Prostate gland (tissue), 2 donors: Measurements from ENCODE around the gene NKTR.

Experiments used
- CTCF ChIP-seq, 4 experiments: fragments of 200-600 bp in 2 of 4; fragments of 450-650 bp in 2 of 4; sonication (generic) in 2 of 4; IDR thresholded peaks; 1 replicate in 3 of 4; 2 replicates in 1 of 4; pipeline ENCODE4 v1.5.1; 2016 to 2019; ENCODE audit warnings: antibody characterized with exemption in 4 of 4, mild to moderate bottlenecking in 2 of 4, moderate library complexity in 2 of 4
- POLR2A ChIP-seq: fragments of 450-650 bp; IDR thresholded peaks from one replicate; pipeline ENCODE4 v1.6.1; 2016; ENCODE audit warnings: antibody characterized with exemption, mild to moderate bottlenecking
- POLR2AphosphoS5 ChIP-seq: sonication (generic); formaldehyde crosslinking; IDR thresholded peaks from one replicate; pipeline ENCODE4 v1.6.1; 2017; ENCODE audit warnings: antibody characterized with exemption

GRCh38 chr3:42605546-42606173 lies 5.2 kb downstream of the NKTR start:
- TF ChIP-seq CTCF (IDR thresholded peaks at IDR 0.05): no peak
- TF ChIP-seq POLR2AphosphoS5: no peak
- no peak for TF ChIP-seq POLR2A
